GM21825 (cell line): ENCODE measurements around the gene NRG3.

Experiments used
- ATAC-seq: cut with Tn5 transposase; IDR thresholded peaks from one replicate; pipeline ENCODE4 v1.9.1; 2021; ENCODE audit warnings: mild to moderate bottlenecking, moderate library complexity; ENCODE audit not compliant: unreplicated experiment

Gene NRG3

DNA sequence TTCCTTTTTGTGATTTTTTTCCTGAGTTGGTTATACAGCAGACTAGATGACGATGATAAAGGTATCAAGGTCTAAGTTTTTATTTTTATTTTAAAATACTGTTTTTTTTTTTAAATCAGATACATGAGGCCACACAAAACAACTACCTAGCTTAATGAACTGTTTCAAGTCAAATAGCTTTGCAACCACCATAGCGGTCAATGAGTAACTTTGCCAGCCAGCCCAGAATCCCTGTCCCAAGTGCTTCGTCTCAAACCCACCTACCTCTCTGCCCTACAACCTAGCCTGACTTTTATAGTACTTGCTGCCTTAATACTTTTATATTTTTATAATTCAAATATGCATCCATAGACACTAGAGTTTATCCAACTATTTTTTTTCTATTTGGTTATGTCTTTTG is 676.5 kb downstream of the NRG3 start:
- no peak for ATAC-seq

- ATAC-seq = no peak
These were observed 677.3 kb downstream of the NRG3 start for GRCh38 chr10:82552267-82552666.

GRCh38 chr10:82554381-82554780 is 679.4 kb downstream of the NRG3 start:
- no peak for ATAC-seq

DNA sequence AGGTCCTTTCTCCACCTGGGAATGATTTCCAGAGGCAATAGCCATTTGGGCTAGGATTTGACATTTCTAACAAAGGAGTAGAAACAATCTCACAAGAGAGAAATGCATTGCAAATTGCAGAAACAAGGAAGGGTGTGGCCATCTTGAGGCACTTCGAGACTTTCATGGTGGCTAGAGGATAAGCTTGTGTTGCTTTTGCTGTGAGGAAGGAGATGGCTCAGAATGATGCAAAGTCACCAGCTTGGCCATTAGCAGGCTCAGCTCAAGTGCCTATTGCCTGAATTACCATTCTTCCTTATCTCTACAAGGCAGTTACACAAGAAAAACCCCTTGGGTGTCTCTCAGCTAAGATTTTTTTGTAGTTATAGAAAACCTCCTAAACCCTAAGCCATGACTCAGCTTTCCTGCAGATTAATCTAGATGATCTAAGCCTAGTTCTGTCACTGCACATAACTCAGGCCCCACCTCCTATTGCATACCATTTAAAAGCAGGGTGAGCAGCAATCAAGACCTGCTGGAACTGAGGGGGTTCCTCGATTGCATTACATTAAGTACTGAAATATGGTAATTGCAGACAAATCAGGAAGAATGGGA is 683.1 kb downstream of the NRG3 start:
- no peak for ATAC-seq

DNA sequence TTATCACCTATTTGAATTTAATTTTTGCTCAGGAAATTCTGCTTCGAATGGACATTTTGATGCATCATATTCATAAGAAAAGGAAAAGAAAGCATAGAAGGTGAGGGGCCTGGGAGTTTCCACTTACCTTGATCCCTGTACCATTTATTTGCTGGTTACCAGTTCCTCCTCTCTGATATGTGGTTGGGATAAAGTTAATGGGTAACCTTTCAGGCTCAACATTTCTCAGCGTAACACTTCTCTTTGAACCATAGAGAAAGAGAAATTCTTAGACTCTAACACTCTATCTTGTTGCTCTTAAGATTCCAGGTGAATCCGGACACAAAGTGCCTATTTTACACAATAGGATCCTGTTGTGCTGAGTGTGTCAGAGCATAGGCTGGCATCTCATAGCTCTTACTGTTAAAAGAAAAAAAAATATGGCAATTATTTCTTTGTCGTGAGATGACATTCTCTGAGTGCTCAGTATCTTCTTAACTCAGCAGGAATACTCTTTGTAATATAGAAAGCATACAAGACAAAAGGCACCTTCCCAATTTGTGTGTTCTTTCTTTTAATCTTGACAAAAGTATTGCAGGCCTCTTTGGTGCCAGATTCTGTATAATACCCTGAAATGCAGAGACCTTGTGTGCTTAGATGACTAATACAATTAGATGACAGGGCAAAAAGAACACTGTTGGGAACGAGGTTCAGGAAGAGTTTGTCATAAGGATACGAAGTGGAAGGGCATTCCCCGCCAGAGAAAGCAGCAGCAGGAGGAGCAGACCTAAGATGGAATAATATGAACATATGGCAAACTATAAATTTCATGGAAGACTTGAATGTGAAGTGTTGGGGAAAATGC is 689.6 kb downstream of the NRG3 start:
- no peak for ATAC-seq

DNA sequence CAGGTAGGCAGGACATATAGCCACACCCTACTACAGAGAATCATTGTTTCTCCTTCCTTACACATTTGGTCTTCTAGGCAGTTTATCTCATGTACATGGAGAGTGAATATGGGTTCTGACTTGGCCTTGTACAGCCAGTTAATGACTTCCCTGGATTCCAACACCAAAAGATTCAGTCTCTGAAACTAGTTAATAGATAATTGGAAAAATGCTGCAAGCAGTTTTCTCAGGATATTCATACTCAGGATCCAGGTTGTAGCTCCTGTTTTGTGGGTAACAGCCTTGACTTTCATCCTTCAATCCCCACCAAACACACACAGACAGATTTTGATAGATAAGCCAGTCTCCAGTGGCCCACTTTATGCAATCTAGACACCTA is 690.2 kb downstream of the NRG3 start:
- no peak for ATAC-seq

- ATAC-seq = no peak
These were observed 697.8 kb downstream of the NRG3 start for GRCh38 chr10:82572744-82573143.

DNA sequence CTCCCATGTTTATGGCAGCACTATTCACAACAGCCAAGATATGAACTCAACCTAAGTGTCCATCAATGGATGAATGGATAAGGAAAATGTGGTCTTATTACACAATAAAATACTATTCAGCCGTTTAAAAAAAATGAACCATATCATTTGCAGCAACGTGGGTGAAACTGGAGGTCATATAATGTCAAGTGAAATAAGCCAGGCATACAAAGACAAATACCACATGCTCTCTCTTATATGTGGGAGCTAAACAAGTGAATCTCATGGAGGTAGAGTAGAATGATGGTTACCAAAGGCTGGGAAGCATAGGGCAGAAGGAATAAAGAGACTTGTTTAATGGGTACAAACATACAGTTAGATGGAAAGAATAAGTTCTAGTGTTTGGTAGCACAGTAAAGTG is 699.1 kb downstream of the NRG3 start:
- no peak for ATAC-seq

- ATAC-seq = no peak
These were observed 700.3 kb downstream of the NRG3 start for GRCh38 chr10:82575318-82575717.

DNA sequence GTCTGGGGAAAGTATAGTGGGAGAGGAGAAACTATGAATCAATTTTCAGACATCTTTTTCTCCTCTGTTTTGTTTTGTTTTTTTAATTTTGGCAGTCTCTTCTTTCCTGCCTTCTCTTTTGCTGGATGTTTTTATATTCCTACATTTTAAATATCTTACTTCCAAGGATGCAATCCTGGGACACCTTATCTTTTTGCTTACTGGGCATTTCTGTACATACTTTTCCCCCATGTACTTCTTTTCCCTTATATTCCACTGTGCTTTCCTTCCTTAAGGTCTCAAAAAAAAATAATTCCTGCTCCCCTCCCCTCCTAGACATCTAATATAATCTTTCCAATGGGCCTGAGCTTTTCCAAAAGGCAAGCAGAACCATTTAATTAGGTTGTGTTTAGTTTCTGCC is 701.1 kb downstream of the NRG3 start:
- no peak for ATAC-seq

DNA sequence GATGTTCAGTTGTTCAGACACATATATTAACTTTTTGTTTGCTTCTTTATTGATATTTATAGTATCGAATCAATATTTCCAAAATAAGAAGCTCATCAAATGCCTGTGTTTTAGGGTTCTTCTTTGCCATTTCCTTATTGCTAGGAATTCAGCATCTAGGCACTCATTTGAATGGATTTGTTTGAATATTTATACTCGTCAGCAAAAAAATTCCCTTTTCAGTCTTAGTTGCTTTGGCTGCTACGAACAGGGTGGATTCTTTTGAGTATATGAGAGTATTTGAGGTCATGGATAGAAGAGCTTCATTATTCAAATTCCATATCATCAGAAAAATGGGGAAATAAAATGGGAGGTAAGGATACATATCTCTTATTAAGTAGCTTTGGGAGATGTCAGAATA is 706.9 kb downstream of the NRG3 start:
- ATAC-seq = no peak

DNA sequence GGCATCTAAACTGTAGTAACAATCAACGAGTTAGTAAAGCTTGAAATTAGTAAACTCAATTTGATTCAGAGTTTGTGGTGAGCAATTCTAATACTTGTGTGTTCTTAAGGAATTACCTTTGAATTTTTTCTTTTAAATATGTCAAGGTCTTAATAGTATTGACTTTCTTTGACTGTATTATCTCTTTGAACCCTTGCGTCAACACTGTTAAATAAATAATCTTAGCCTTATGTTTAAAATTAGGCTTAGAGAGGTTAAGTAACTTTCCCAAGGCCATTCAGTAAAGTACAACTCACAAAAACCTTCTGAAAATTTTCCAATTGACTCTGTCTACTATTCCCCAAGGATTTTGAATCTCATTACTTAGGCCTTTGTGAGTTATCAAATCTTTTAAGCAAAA is 716.4 kb downstream of the NRG3 start:
- ATAC-seq = no peak

DNA sequence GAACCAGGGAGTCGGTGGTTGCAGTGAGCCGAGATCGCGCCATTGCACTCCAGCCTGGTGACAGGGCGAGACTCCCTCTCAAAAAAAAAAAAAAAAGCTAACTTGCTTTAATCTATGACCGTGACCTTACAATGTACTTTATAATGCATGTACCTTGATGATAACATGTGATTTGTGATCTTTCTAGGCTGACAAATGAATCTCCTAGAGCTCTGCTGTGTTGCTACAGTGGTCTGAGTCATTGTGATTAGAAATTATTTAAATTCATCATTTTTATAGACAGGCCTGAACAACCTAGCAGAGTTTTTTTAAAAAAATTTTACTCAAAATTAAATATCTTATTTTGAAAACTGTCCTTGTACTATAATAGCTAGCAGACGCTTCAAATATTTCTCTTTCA is 722.8 kb downstream of the NRG3 start:
- no peak for ATAC-seq

DNA sequence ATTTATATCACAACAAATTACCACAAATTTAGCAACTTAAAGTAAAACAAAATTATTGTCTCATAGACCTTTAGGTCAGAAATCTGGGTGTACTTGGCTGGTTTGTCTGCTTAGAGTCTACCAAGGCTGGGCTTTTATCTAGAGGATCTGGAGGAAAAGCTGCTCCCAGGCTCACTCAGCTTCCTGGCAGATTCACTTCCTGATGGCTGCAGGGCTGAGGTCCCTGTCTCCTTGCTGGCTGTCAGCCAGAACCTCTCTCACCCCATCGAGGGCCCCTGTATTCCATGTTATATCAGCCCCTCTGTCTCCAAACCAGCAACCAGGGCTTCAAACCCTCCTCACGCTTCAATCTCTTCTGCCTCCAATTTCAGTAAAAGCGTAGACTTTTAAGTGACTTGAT is 734.9 kb downstream of the NRG3 start:
- ATAC-seq = no peak

DNA sequence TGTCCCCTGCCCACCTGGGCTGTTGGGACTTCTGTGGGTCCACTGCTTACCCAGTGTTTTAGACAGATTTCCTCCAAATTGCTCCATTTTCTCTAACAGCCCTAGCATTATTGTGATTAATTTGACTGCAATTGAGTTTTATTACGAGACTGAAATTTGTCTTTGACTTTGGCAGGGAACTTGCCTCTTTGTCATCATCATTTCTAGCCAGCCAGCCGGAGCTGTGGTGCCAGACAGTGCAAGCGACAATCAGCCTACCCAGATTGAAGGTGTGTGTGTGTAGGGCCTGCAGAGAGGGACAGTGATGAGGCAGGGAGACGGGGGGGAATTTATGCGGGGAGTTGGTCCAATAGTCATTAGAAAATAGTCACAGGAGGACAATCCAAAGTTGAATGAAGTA is 743.0 kb downstream of the NRG3 start:
- ATAC-seq = no peak

DNA sequence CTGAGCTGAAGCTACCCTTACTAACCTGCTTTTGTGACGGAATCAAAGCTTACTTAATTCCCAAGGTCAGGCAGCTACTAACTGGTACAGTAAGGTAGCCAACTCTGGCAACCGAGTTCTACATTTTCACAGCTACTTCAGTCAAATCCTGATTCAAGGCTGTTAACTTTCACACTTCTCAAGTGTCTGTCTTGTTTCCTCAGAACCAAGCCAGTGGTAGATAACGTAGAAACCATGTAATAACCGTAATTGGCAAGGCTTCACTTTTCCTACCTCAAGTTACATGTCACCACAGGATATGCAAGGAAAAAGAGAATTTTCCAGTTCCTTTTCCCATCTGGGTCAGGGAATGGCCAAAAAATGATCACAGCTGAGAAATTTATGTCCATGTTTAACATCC is 746.7 kb downstream of the NRG3 start:
- ATAC-seq = no peak

DNA sequence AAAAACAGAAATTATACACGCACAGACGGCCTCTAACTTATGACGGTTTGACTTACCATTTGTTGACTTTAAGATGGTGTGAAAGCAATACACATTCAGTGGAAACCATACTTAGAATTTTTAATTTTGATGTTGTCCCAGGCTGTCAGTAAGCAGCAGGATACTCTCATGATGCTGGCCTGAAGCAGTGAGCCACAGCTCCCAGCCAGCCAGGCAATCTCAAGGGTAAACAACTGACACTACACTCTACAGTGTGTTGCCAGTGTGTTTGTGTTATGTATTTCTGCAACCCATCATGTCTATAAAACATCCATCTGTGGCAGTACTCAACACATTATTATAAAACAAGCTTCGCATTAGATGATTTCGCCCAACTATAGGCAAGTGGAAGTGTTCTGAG is 747.5 kb downstream of the NRG3 start:
- no peak for ATAC-seq

GRCh38 chr10:82625512-82626189 is 750.7 kb downstream of the NRG3 start:
- no peak for ATAC-seq

DNA sequence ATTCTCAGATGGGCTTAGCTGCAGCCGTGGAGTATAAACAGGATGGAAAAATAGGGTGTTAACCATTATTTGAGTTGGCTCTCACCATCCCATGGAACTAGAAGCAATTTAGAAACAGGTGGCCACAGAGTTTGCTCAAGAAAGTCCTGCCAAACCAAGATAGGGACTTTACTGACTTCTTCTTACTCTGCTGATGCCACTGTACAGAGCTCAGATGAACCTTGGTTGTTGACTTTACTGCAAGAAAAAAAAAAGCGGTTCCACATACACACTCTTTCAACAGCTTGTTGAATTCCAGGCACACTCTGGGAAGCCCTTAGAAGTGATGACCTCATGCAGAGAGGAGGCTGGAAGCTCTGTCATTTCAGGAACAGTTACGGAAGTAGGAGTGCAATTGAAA is 753.4 kb downstream of the NRG3 start:
- no peak for ATAC-seq

DNA sequence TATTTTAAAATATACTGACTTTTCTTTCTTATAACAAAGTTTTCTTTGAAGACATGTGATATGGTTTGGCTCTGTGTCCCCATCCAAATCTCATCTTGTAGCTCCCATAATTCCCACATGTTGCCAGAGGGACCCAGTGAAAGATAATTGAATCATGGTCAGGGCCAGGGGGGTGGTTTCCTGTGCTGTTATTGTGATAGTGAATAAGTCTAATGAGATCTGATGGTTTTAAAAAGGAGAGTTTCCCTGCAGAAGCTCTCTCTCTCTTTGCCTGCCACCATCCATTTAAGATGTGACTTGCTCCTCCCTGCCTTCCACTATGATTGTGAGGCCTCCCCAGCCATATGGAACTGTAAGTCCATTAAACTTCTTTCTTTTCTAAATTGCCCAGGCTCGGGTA is 768.1 kb downstream of the NRG3 start:
- no peak for ATAC-seq

- no peak for ATAC-seq
These were observed 768.6 kb downstream of the NRG3 start for GRCh38 chr10:82643601-82644000.

DNA sequence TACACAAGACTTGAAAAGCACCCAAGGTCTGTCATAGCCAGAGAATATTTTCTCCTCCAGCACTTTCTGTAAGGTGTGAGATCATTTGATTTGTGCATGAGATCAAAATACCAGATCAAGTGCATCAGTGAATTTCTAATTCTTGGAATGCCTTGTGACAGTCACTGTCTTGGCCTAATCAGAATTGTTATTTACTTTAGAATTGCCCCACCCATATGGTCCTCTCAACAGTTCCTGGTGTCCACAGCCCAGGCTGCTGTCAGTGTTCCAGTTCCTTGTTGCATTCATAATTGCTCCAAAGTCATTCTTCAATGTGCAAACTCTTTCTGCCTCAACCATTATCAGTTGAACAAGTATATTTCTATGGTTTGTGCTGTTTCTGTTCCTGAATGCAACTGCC is 770.2 kb downstream of the NRG3 start:
- no peak for ATAC-seq
